Esophagus muscularis mucosa (tissue), 4 donors: Measurements from ENCODE around the gene KANK4. TPM values are rescaled to one million over a fixed set of nuclear protein-coding genes. Genes with fewer than 3 reads are reported as not detected.

Experiments used
- DNase-seq: peaks from one replicate; pipeline ENCODE4 v3.0.0-alpha.2; 2017; ENCODE audit errors: extremely low spot score
- H3K27ac ChIP-seq, 4 donors: fragments of 200-600 bp; sonication (generic); replicated peaks in 1 of 4; 1 replicate in 3 of 4; 2 replicates in 1 of 4; pipeline ENCODE4 v1.5.1; 2016 to 2019; ENCODE audit warnings: mild to moderate bottlenecking in 1 of 4
- H3K27me3 ChIP-seq, 4 donors: fragments of 200-600 bp; sonication (generic); one replicate each; pipeline versions ENCODE4 v1.5.1 to v1.6.0; 2016 to 2019
- H3K36me3 ChIP-seq, 4 donors: fragments of 200-600 bp; sonication (generic); one replicate each; pipeline ENCODE4 v1.5.1; 2016 to 2019
- H3K4me1 ChIP-seq, 4 donors: fragments of 200-600 bp; sonication (generic); one replicate each; pipeline ENCODE4 v1.5.1; 2016 to 2019
- H3K4me3 ChIP-seq, 4 donors: fragments of 200-600 bp; sonication (generic); 1 replicate in 2 of 4; 2 replicates in 2 of 4; pipeline ENCODE4 v1.5.1; 2016 to 2019; ENCODE audit warnings: mild to moderate bottlenecking in 4 of 4, moderate library complexity in 1 of 4
- H3K9me3 ChIP-seq, 4 donors: fragments of 200-600 bp; sonication (generic); 1 replicate in 3 of 4; 2 replicates in 1 of 4; pipeline ENCODE4 v1.5.1; 2016 to 2019
- EP300 ChIP-seq: sonication (generic); formaldehyde crosslinking; IDR thresholded peaks from one replicate; pipeline ENCODE4 v1.6.1; 2017; ENCODE audit warnings: antibody characterized with exemption
- POLR2A ChIP-seq: fragments of 450-650 bp; IDR thresholded peaks from one replicate; pipeline ENCODE4 v1.6.1; 2017; ENCODE audit warnings: antibody characterized with exemption, moderate library complexity, mild to moderate bottlenecking, low read depth
- POLR2AphosphoS5 ChIP-seq, 2 donors: sonication (generic); formaldehyde crosslinking; IDR thresholded peaks; one replicate each; pipeline ENCODE4 v1.6.1; 2017; ENCODE audit warnings: antibody characterized with exemption in 2 of 2
- WGBS: methylation state at CpG from one replicate; pipeline ENCODE4 v1.1.5; 2018; 5-methylcytosine and 5-hydroxymethylcytosine counted together
- intact Hi-C: fragments of 100-400 bp; cut with DNase I; formaldehyde crosslinking; loops from one replicate; pipeline ENCODE4 v1.15.1; 2023
- total RNA-seq, 4 donors: library from RNA; depleted of rRNA; stranded (reverse); fragments of >200 nt; gene quantifications; one replicate each; pipeline versions ENCODE4 v1.1.0 to v1.2.1, GENCODE V29; 2016
- TF ChIP-seq, protein P1 (sequence below), 3 experiments: fragments of 200-600 bp in 2 of 3; fragments of 450-650 bp in 1 of 3; sonication (generic) in 2 of 3; IDR thresholded peaks; one replicate each; pipeline ENCODE4 v1.5.1; 2017 to 2019; ENCODE audit warnings: antibody characterized with exemption in 3 of 3, mild to moderate bottlenecking in 2 of 3, moderate library complexity in 1 of 3

KANK4 gene
- total RNA-seq, 4 donors from 2014 or later, result 0.42 to 1.4 (median 0.84) TPM

DNA sequence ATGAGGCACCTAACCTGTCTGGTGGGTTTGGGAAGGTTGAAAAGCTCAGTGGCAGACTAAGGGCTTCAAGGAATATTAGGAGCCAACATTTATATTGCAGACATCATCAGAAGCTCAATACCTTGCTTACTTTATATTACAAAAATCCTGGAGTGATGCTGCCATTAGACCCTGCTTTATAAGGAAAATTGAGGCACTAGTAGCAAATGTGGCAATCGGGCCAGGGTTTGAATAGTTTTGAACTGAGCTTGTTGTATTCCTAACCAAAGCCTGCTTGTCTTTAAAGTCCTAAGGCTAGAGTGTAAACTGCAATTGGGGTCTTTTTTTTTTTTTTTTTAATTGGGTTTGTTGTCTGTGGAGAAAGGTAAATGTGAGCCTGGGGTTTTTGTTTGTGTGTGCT lies 110.3 kb downstream of the KANK4 start:
- Histone ChIP-seq H3K36me3 (no peaks in the 10 kb centered on the region), H3K4me1 (no peaks in the 10 kb centered on the region), H3K27me3 (no peaks in the 10 kb centered on the region), H3K9me3 (peaks cover 0 to 18% (median 10%) of the 10 kb centered on the region in 4 donors), H3K27ac (no peak overlapping the region), H3K4me3 (no peak overlapping the region)
- DNase-seq, result no peak
- WGBS, result 29% methylated on average over 1 of the region's 1 CpG
- intact Hi-C loops, result no loop called here
- TF ChIP-seq POLR2A (no peak), EP300 (no peak), POLR2AphosphoS5 (IDR thresholded peaks at IDR 0.05) (no peak)
- TF ChIP-seq, protein P1, sequence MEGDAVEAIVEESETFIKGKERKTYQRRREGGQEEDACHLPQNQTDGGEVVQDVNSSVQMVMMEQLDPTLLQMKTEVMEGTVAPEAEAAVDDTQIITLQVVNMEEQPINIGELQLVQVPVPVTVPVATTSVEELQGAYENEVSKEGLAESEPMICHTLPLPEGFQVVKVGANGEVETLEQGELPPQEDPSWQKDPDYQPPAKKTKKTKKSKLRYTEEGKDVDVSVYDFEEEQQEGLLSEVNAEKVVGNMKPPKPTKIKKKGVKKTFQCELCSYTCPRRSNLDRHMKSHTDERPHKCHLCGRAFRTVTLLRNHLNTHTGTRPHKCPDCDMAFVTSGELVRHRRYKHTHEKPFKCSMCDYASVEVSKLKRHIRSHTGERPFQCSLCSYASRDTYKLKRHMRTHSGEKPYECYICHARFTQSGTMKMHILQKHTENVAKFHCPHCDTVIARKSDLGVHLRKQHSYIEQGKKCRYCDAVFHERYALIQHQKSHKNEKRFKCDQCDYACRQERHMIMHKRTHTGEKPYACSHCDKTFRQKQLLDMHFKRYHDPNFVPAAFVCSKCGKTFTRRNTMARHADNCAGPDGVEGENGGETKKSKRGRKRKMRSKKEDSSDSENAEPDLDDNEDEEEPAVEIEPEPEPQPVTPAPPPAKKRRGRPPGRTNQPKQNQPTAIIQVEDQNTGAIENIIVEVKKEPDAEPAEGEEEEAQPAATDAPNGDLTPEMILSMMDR (IDR thresholded peaks at IDR 0.05), result no peak

DNA sequence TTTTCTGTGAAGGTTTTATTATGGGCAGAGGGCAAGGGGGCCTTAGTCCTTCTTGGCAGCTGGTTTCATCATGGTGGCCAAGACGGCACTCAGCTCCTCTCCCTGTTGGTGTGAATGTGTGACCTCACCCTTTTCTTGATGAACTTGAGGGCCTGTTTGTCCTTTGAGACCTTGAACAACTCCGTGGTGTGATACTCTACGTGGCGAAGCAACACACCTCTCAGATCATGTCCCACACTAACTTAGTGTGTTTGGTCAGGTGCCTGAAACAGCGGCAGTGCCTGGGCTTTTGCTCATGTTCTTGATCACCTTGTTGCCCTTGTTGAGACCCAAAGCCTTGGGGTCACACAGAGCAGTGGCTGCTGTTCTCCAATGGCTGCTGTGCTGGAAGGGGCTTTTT lies 111.1 kb downstream of the KANK4 start:
- no peaks in the 10 kb centered on the region for H3K4me1 ChIP-seq
- TF ChIP-seq POLR2A (no peak), EP300 (no peak), POLR2AphosphoS5 (IDR thresholded peaks at IDR 0.05) (no peak)
- TF ChIP-seq, protein P1 (IDR thresholded peaks at IDR 0.05), result no peak
- DNase-seq, result no peak
- WGBS, result 93% methylated on average over 5 of the region's 5 CpGs
- peaks cover 0 to 18% (median 10%) of the 10 kb centered on the region in 4 donors for H3K9me3 ChIP-seq
- H3K27me3 ChIP-seq, result no peaks in the 10 kb centered on the region
- no peaks in the 10 kb centered on the region for H3K36me3 ChIP-seq
- H3K27ac ChIP-seq, result no peak overlapping the region
- intact Hi-C loops, result no loop called here
- no peak overlapping the region for H3K4me3 ChIP-seq

DNA sequence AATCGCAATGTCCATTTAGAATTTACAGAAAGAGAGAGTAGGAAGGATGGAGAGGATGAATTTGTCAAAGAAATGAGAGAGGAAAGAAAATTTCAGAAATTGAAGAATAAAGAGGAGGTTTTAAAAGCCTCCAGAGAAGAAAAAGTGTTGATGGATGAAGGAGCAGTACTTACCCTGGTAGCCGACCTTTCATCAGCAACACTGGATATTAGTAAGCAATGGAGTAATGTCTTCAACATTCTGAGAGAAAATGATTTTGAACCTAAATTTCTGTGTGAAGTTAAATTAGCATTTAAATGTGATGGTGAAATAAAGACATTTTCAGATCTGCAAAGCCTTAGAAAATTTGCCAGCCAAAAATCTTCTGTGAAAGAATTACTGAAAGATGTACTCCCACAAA lies 112.0 kb downstream of the KANK4 start:
- Histone ChIP-seq H3K27ac (no peak overlapping the region), H3K4me3 (no peak overlapping the region), H3K36me3 (no peaks in the 10 kb centered on the region), H3K9me3 (peaks cover 0 to 18% (median 10%) of the 10 kb centered on the region in 4 donors), H3K4me1 (no peaks in the 10 kb centered on the region), H3K27me3 (no peaks in the 10 kb centered on the region)
- no peak for TF ChIP-seq POLR2AphosphoS5 (IDR thresholded peaks at IDR 0.05)
- TF ChIP-seq, protein P1 (IDR thresholded peaks at IDR 0.05), result no peak
- no peak for TF ChIP-seq POLR2A
- no peak for TF ChIP-seq EP300
- no peak for DNase-seq
- WGBS, result 95% methylated on average over 2 of the region's 2 CpGs
- intact Hi-C loops, result no loop called here

DNA sequence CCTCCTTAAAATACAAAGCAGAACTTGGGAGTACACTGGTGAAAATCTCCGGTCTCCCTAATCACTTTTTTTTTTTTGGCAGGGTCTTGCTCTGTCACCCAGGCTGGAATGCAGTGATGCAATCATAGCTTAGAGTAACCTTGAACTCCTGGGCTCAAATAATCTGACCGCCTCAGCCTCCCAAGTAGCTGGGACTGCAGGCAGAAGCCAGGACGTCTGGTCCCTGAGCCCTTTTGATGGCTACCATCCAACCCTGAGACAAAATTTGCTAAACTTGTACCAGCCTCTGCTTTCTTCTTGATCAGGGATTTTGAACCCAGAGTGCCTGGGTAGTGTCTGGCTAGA lies 120.5 kb downstream of the KANK4 start:
- H3K9me3 ChIP-seq, result no peaks in the 10 kb centered on the region
- no peak for TF ChIP-seq POLR2AphosphoS5 (IDR thresholded peaks at IDR 0.05)
- TF ChIP-seq, protein P1 (IDR thresholded peaks at IDR 0.05), result no peak
- no peak for TF ChIP-seq POLR2A
- TF ChIP-seq EP300, result no peak
- no peak for DNase-seq
- no peaks in the 10 kb centered on the region for H3K36me3 ChIP-seq
- H3K4me3 ChIP-seq, result no peak overlapping the region
- H3K4me1 ChIP-seq, result peaks cover 0 to 8% (median 4%) of the 10 kb centered on the region in 4 donors
- peaks cover 0 to 35% (median 11%) of the 10 kb centered on the region in 4 donors for H3K27me3 ChIP-seq
- intact Hi-C loops, result no loop called here
- 20% methylated on average over 3 of the region's 3 CpGs for WGBS
- no peak overlapping the region for H3K27ac ChIP-seq

DNA sequence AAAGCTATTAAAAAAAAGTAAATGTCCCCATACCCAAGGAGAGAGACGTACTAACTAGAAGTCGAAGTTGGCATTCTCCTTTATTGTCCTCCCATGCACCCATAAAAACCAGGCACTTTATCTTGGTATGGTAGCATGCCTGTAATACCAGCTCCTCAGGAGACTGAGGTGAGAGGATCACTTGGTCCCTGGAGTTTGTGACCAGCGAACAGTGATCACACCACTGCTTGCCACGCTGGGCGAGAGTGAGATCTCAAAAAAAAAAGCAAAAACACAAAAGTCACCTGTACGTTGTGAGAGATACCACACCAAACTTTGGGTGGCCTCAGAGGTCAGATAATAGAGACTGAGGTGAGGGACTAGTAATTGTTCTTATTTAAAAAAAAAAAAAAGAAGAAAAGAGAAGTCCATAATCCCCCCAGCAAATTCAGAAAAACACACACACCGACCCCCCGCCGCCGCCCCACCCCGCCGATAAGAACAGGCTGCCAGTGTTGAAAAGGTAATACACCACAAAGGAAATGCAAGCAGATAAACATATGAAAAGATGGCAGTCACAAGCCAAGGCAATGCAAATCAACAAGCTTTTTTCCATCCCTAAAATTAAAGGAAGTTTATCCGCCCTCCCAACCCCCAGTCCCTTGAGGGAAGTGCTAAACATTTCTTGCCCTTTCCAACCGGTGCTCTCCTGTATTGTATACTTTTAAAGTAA lies 121.0 kb downstream of the KANK4 start:
- Histone ChIP-seq H3K36me3 (no peaks in the 10 kb centered on the region), H3K4me3 (no peak overlapping the region), H3K27ac (no peak overlapping the region), H3K9me3 (no peaks in the 10 kb centered on the region), H3K27me3 (peaks cover 0 to 40% (median 11%) of the 10 kb centered on the region in 4 donors), H3K4me1 (peaks cover 0 to 8% (median 4%) of the 10 kb centered on the region in 4 donors)
- TF ChIP-seq POLR2AphosphoS5 (IDR thresholded peaks at IDR 0.05) (no peak), EP300 (no peak), POLR2A (no peak)
- TF ChIP-seq, protein P1 (IDR thresholded peaks at IDR 0.05), result no peak
- intact Hi-C loops, result no loop called here
- DNase-seq, result no peak
- 57% methylated on average over 14 of the region's 14 CpGs for WGBS
